Tibial nerve (tissue), 4 donors: Measurements from ENCODE around the gene CD46.

Source experiments
- EP300 ChIP-seq, 2 donors: sonication (generic); formaldehyde crosslinking; IDR thresholded peaks; one replicate each; pipeline ENCODE4 v1.6.1; 2017; ENCODE audit warnings: antibody characterized with exemption in 2 of 2, mild to moderate bottlenecking in 1 of 2
- POLR2A ChIP-seq, 2 donors: fragments of 450-650 bp; IDR thresholded peaks; one replicate each; pipeline ENCODE4 v1.6.1; 2017; ENCODE audit warnings: antibody characterized with exemption in 2 of 2, mild to moderate bottlenecking in 2 of 2, moderate library complexity in 2 of 2
- TF ChIP-seq, protein P1 (sequence below), 5 experiments: fragments of 200-600 bp in 3 of 5; fragments of 450-650 bp in 2 of 5; sonication (generic) in 3 of 5; IDR thresholded peaks; one replicate each; pipeline ENCODE4 v1.5.1; 2016 to 2019; ENCODE audit warnings: antibody characterized with exemption in 5 of 5, mild to moderate bottlenecking in 3 of 5, moderate library complexity in 2 of 5

DNA sequence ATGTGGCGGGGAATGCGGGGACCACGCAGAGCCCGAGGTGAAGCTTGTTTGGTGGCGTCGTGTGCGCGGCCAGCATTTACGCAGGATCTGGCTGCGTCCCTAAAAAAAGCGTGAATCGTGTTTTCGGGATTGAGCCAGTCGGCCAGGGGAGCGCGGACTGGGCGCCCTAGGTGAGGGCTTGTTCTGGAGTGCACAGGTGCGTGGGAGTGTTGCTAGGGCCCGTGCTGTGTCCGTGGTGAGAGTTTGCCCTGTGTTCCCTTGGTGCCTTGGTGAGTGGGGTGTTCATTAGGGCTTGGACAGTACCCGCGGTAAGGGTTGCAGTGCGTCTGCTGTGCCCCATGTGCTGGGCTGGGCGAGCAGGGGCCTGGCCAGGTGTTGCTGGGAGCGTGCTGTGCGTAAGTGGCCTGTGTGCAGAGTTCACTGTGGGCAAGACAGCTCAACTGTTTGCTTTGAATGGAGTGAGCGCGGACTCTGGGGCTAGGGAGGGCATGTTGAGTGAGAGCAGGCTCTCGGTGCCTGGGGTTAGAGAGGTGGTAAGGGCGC is 673 bp downstream of the CD46 start:
- TF ChIP-seq, protein P1, sequence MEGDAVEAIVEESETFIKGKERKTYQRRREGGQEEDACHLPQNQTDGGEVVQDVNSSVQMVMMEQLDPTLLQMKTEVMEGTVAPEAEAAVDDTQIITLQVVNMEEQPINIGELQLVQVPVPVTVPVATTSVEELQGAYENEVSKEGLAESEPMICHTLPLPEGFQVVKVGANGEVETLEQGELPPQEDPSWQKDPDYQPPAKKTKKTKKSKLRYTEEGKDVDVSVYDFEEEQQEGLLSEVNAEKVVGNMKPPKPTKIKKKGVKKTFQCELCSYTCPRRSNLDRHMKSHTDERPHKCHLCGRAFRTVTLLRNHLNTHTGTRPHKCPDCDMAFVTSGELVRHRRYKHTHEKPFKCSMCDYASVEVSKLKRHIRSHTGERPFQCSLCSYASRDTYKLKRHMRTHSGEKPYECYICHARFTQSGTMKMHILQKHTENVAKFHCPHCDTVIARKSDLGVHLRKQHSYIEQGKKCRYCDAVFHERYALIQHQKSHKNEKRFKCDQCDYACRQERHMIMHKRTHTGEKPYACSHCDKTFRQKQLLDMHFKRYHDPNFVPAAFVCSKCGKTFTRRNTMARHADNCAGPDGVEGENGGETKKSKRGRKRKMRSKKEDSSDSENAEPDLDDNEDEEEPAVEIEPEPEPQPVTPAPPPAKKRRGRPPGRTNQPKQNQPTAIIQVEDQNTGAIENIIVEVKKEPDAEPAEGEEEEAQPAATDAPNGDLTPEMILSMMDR (IDR thresholded peaks at IDR 0.05), result no peak
- TF ChIP-seq POLR2A (IDR thresholded peaks at IDR 0.05) (no peak), EP300 (IDR thresholded peaks at IDR 0.05) (no peak)
